Kidney (tissue), 14 donors: Measurements from ENCODE around the gene SF3B2. TPM values are rescaled to one million over a fixed set of nuclear protein-coding genes. Genes with fewer than 3 reads are reported as not detected.

ENCODE experiments used
- DNase-seq, 5 donors: peaks; one replicate each; pipeline ENCODE4 v3.0.0-alpha.2; 2013 to 2020
- FAIRE-seq: peaks from 2 replicates; lab custom pipeline; 2012; peaks lifted over from hg19 to GRCh38; lab: Jason Lieb, UNC
- H3K27ac ChIP-seq, 2 donors: one replicate each; pipeline ENCODE4 v1.7.0; 2013; ENCODE audit warnings: low read depth in 2 of 2, low read length in 2 of 2, inconsistent platforms in 1 of 2
- H3K27me3 ChIP-seq: one replicate; pipeline ENCODE4 v1.7.1; 2013; ENCODE audit warnings: low read length, inconsistent platforms; ENCODE audit not compliant: control insufficient read depth, insufficient read depth
- H3K36me3 ChIP-seq, 3 donors: one replicate each; pipeline versions ENCODE4 v1.7.0 to v1.7.1; 2013; ENCODE audit warnings: low read length in 3 of 3, control low read depth in 1 of 3, inconsistent platforms in 1 of 3; ENCODE audit not compliant: insufficient read depth in 3 of 3, control insufficient read depth in 2 of 3
- H3K4me1 ChIP-seq, 3 donors: one replicate each; pipeline versions ENCODE4 v1.7.0 to v1.7.1; 2013; ENCODE audit warnings: low read length in 3 of 3, inconsistent platforms in 1 of 3, low read depth in 1 of 3; ENCODE audit not compliant: control insufficient read depth in 2 of 3, insufficient read depth in 2 of 3
- H3K4me3 ChIP-seq, 3 donors: one replicate each; pipeline versions ENCODE4 v1.7.0 to v1.8.1; 2013; ENCODE audit warnings: low read length in 3 of 3, control low read depth in 1 of 3, inconsistent platforms in 1 of 3
- H3K9ac ChIP-seq, 3 donors: one replicate each; pipeline versions ENCODE4 v1.7.0 to v1.7.1; 2013; ENCODE audit warnings: low read length in 3 of 3, control low read depth in 1 of 3, inconsistent platforms in 1 of 3
- H3K9me3 ChIP-seq, 3 donors: one replicate each; pipeline versions ENCODE4 v1.7.0 to v1.7.1; 2013; ENCODE audit warnings: low read length in 3 of 3, control low read depth in 1 of 3, inconsistent platforms in 1 of 3; ENCODE audit not compliant: control insufficient read depth in 2 of 3, insufficient read depth in 1 of 3
- CTCF ChIP-seq: IDR thresholded peaks from 3 replicates; pipeline ENCODE4 v1.5.1; 2012; ENCODE audit warnings: mild to moderate bottlenecking, moderate library complexity, borderline replicate concordance; ENCODE audit not compliant: insufficient read depth; ENCODE audit errors: extremely low read depth
- intact Hi-C: fragments of 100-400 bp; cut with DNase I; formaldehyde crosslinking; loops from one replicate; pipeline ENCODE4 v1.11.1; 2022
- polyA plus RNA-seq: library from polyadenylated mRNA; stranded (reverse); fragments of 350-450 nt; fragmentation: Illumina TruSeq; extraction: RNeasy Lipid Tissue Mini Kit (QIAGEN cat#74804); gene quantifications from one replicate; pipeline ENCODE4 v1.2.3, GENCODE V29; 2014; ENCODE audit warnings: low read depth, low replicate concordance; ENCODE audit not compliant: insufficient read depth
- total RNA-seq: library from RNA; stranded (reverse); fragmentation: NEBNext Ultra II Directional; extraction: Animal tissue kit (Norgen Biotek cat#: 25700); gene quantifications from one replicate; pipeline ENCODE4 v1.2.1, GENCODE V29; 2021
- donor health status: control.
- donor health status: control.
- donor health status: control.
- donor health status: control.
- donor health status: control.
- donor health status: DM: yes; HTN: yes; CAD: no.
- donor health status: Normal renal cell carcinoma (clear cell type).

Gene SF3B2
- total and polyA plus RNA-seq, 2 donors from 2014 or later: 114 to 172 TPM

- H3K4me1 ChIP-seq: peaks cover 0 to 12% (median 6%) of the 10 kb centered on the region in 3 donors
- intact Hi-C loops: no loop called here
- no peaks in the 10 kb centered on the region for H3K36me3 ChIP-seq
- no peak overlapping the region for H3K4me3 ChIP-seq
- no peak for FAIRE-seq
- peak in 2 of 5 donors; percentile 24 to 43 for DNase-seq
- H3K9me3 ChIP-seq: no peaks in the 10 kb centered on the region
- no peak for TF ChIP-seq CTCF
- no peak overlapping the region for H3K9ac ChIP-seq
- H3K27me3 ChIP-seq: no peaks in the 10 kb centered on the region
- no peak overlapping the region for H3K27ac ChIP-seq
Measured at GRCh38 chr11:66082946-66083698, 31.0 kb downstream of the SF3B2 start.

GRCh38 chr11:66083767-66084166 lies 31.6 kb downstream of the SF3B2 start:
- Histone ChIP-seq H3K27me3 (no peaks in the 10 kb centered on the region), H3K27ac (no peak overlapping the region), H3K9me3 (no peaks in the 10 kb centered on the region), H3K9ac (no peak overlapping the region), H3K36me3 (no peaks in the 10 kb centered on the region), H3K4me3 (no peak overlapping the region), H3K4me1 (peaks cover 0 to 12% (median 6%) of the 10 kb centered on the region in 3 donors)
- DNase-seq (no peak), FAIRE-seq (no peak)
- no peak for TF ChIP-seq CTCF
- intact Hi-C loops: no loop called here

- FAIRE-seq (no peak), DNase-seq (no peak)
- Histone ChIP-seq H3K27ac (no peak overlapping the region), H3K27me3 (no peaks in the 10 kb centered on the region), H3K4me1 (peaks cover 0 to 12% (median 6%) of the 10 kb centered on the region in 3 donors), H3K9ac (no peak overlapping the region), H3K36me3 (no peaks in the 10 kb centered on the region), H3K4me3 (no peak overlapping the region), H3K9me3 (no peaks in the 10 kb centered on the region)
- intact Hi-C loops: no loop called here
- no peak for TF ChIP-seq CTCF
Measured at GRCh38 chr11:66084821-66085475, 32.8 kb downstream of the SF3B2 start.
